GM13977 (cell line): Measurements from ENCODE around the gene UCKL1.

Experiments
- DNase-seq: peaks from one replicate; pipeline ENCODE4 v3.0.0; 2012; ENCODE audit warnings: low spot score
- in situ Hi-C: fragments of 300-500 bp; cut with MboI; formaldehyde crosslinking; loops from one replicate; pipeline ENCODE4 v1.12.0; 2022; ENCODE audit warnings: low sequenced_read_pairs, low pct_unique_long_range_greater_than_20kb, mixed read lengths, inconsistent platforms; ENCODE audit not compliant: unreplicated experiment
- TF ChIP-seq, protein P1 (sequence below): IDR thresholded peaks from 2 replicates; pipeline ENCODE4 v1.5.1; 2012; ENCODE audit warnings: mild to moderate bottlenecking, control low read depth; ENCODE audit not compliant: insufficient read depth; ENCODE audit errors: extremely low read depth, missing control alignments

UCKL1 gene

DNA sequence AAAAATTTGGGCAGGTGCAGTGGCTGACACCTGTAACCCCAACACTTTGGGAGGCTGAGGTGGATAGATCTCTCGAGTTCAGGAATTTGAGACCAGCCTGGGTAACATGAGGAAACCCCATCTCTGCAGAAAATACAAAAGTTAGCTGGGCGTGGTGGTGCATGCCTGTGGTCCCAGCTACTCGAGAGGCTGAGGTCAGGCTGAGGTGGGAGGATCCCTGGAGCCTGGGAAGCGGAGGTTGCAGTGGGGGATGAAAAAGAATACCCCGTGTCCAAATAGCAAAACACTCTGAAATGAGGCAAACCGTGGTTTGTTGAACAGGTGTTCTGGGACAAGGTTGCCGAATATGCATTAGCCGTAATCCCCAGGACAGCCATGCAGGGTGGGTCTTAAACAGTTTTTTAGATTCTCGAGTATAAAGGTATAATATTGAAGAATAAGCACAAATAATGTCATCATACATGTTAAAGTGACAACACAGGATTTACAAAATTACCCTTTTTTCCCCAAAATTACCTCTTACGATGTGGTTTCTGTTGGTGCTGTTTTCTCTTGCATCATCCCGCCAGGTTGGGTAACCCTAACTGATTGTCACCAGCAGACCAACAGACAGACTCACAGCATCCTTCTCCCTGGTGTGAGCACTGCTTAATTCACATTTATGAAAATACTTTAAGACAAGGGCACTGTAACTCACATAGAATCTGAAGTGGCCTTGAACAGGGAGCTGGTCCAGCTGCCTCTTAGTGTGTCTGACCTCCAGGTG lies 52.2 kb downstream of the UCKL1 start:
- no peak for DNase-seq
- in situ Hi-C loops = no loop called here
- TF ChIP-seq, protein P1, sequence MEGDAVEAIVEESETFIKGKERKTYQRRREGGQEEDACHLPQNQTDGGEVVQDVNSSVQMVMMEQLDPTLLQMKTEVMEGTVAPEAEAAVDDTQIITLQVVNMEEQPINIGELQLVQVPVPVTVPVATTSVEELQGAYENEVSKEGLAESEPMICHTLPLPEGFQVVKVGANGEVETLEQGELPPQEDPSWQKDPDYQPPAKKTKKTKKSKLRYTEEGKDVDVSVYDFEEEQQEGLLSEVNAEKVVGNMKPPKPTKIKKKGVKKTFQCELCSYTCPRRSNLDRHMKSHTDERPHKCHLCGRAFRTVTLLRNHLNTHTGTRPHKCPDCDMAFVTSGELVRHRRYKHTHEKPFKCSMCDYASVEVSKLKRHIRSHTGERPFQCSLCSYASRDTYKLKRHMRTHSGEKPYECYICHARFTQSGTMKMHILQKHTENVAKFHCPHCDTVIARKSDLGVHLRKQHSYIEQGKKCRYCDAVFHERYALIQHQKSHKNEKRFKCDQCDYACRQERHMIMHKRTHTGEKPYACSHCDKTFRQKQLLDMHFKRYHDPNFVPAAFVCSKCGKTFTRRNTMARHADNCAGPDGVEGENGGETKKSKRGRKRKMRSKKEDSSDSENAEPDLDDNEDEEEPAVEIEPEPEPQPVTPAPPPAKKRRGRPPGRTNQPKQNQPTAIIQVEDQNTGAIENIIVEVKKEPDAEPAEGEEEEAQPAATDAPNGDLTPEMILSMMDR = no peak

DNA sequence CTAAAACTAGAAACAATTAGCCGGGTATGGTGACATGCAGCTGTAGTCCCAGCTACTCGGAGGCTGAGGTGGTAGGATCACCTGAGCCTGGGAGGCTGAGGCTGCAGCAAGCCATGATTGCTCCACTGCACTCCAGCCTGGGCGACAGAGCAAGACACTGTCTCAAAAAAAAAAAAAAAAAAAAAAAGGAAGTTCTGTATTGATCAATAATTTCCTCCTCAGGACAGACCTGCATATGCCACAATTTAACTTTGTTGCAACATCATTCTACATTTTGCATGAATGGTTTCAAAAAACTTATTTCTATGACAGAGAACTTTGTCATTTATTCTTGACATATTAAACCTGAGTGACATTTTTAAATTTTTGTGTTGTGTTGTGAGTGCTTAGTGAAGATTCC lies 55.8 kb downstream of the UCKL1 start:
- no peak for DNase-seq
- TF ChIP-seq, protein P1 = no peak
- in situ Hi-C loops = no loop called here

DNA sequence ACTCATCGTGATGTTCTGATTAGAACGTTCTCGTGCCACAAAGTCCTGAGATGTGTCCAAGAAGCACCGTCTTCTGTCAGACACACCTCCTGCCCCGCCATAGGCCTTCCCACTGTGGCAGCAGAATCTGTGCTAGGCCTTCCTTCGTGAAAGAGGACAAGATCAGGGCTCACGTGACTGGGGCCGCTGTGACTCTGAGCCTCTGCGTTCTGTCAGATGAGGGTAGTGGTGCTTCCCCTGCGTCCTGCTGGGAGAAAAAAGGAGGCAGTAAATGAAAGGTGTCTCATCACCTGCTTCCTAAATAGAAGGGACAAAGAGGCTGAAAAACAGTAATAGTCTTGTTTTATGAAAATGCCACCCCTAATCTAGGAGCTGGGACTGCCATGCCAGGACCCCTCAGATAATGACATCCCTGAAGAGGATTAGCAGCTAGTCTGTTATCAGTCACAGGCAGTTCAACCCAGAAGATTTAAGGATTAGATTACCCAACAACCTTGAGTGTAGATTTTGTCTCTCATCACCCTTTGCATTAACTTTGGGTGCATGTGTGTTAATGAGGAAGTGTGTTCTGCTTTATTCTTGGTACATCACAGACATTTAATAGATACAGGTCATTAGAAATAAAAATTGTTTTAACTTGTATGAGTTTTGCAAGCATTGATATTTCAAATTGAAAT lies 57.2 kb downstream of the UCKL1 start:
- no peak for DNase-seq
- in situ Hi-C loops = no loop called here

DNA sequence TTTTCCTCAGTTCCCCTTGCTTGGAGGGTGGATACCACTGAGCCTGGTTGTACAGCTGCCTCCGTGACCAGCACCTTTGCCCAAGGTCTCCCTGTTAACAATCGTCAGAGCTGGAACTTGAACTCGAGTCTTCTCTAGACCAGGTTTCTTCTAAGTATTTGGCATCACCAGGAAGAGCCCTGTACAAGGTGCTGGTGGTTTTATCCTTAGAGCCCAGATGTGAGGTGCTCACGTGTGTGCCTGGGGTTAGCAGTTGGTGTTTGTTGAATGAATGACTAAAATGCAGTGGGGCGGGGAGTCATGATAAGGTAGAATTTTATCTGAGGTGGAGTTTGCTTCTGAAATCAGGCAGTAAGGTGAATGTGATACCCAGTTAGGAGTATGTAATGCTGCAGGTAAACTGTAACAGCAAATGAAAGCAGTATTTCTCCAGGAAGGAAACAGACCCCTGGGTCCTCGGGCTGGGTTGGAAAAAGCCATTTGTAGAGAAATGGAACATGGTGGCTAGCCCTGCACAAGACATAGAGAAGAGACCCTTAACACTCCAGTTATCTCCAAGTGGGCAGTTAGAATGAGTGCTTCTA lies 58.1 kb downstream of the UCKL1 start:
- in situ Hi-C loops = no loop called here
- TF ChIP-seq, protein P1 = no peak
- DNase-seq = no peak

More for the DNA sequence above, 57.2 kb downstream of the UCKL1 start:
- TF ChIP-seq, protein P1 = no peak

DNA sequence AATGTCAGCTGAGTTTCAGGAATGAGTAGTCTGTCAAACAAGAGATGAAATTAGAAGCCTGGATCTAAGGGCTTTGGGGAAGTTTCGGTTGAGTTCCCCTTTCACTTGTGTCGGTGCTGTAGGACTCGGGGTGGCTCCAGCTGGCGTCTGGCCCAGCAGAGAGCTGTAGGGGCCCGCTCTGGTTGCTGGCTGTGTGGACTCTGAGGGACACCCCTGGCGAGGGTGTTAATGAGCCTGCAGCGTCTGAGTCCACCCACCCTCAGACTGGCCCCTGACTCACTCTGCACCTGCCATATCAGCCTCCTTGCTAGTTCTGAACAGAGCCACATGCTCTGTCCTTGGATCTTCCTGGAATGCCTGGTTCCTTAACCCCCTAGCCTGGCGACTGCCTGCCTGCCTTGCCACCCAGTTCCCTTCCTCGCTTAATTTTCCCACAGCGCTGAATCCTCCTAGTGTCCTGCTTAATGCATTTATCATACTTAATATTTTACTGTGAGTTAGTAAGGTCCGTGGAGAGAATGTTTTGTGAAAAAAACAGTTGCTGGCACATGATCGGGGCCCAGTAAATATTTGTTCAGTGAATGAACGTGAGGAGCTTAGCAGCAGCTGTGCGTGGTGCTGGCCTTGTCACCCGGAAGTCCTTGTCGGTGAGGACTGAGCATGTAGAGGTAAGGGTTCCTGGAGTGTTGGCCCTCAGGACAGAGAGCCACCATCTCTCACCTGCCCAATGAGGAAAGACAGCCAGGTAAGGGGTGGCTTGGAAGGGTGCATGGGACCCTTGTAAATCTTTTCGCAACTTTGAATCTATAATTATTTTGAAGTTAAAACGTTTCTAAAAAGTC lies 59.7 kb downstream of the UCKL1 start:
- TF ChIP-seq, protein P1 = no peak
- in situ Hi-C loops = no loop called here
- DNase-seq = peak; percentile 79

DNA sequence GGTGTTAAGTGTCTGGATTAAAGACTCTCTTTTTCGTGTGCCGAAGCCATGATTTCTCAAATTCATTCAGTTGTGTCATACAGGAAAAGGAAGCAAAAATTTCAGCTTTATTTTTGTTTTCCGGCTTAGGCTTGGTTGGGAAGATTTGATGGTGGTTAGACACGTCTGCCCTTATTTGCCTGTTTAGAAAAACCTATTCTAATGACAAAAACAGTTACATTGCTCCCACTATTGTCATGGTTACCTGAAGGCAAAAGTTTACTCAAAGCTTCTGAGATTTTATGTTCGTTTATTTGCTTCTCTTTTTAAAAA lies 60.3 kb downstream of the UCKL1 start:
- DNase-seq = no peak
- in situ Hi-C loops = no loop called here

More for the DNA sequence above, 60.3 kb downstream of the UCKL1 start:
- TF ChIP-seq, protein P1 = no peak
